ENCODE measurements around the gene CYTH4. TPM values are rescaled to one million over a fixed set of nuclear protein-coding genes. Genes with fewer than 3 reads are reported as not detected.

Gene CYTH4
- total RNA-seq, 4 donors from 2014 or later = 13.2 to 40.3 (median 22.1) TPM

- TF ChIP-seq CTCF (IDR thresholded peaks at IDR 0.05; ENCODE audit: low read depth) = no peak
Measured at GRCh38 chr22:37269936-37270678, 12.2 kb upstream of the CYTH4 start.

GRCh38 chr22:37270928-37271650, 11.2 kb upstream of the CYTH4 start:
- no peak for TF ChIP-seq CTCF (IDR thresholded peaks at IDR 0.05; ENCODE audit: low read depth)

GRCh38 chr22:37273126-37273845, 9.0 kb upstream of the CYTH4 start:
- no peak for TF ChIP-seq CTCF (IDR thresholded peaks at IDR 0.05; ENCODE audit: low read depth)

- TF ChIP-seq CTCF (IDR thresholded peaks at IDR 0.05; ENCODE audit: low read depth) = no peak
Measured at GRCh38 chr22:37273846-37274225, 8.5 kb upstream of the CYTH4 start.

GRCh38 chr22:37274380-37274862, 7.9 kb upstream of the CYTH4 start:
- no peak for TF ChIP-seq CTCF (IDR thresholded peaks at IDR 0.05; ENCODE audit: low read depth)

- no peak for TF ChIP-seq CTCF (IDR thresholded peaks at IDR 0.05; ENCODE audit: low read depth)
Measured at GRCh38 chr22:37275134-37275533, 7.2 kb upstream of the CYTH4 start.

- no peak for TF ChIP-seq CTCF (IDR thresholded peaks at IDR 0.05; ENCODE audit: low read depth)
Measured at GRCh38 chr22:37275622-37276021, 6.7 kb upstream of the CYTH4 start.

Measured in subcutaneous adipose tissue (tissue), 4 donors.